ENCODE results near the gene NUDT21. TPM values are rescaled to one million over a fixed set of nuclear protein-coding genes. Genes with fewer than 3 reads are reported as not detected.

Gene NUDT21
- total RNA-seq, 1 donor from 2014 or later = 38.1 TPM

GRCh38 chr16:56389554-56389953 lies 61.6 kb downstream of the NUDT21 start:
- no peak for DNase-seq (ENCODE audit: extremely low spot score in 2 of 2)
- intact Hi-C loops (cut with DNase I) = no loop called here
- no peaks in the 10 kb centered on the region for H3K27me3 ChIP-seq
- H3K27ac ChIP-seq = no peak overlapping the region
- H3K4me1 ChIP-seq = no peaks in the 10 kb centered on the region
- no peak overlapping the region for H3K4me3 ChIP-seq
- TF ChIP-seq, protein P1, sequence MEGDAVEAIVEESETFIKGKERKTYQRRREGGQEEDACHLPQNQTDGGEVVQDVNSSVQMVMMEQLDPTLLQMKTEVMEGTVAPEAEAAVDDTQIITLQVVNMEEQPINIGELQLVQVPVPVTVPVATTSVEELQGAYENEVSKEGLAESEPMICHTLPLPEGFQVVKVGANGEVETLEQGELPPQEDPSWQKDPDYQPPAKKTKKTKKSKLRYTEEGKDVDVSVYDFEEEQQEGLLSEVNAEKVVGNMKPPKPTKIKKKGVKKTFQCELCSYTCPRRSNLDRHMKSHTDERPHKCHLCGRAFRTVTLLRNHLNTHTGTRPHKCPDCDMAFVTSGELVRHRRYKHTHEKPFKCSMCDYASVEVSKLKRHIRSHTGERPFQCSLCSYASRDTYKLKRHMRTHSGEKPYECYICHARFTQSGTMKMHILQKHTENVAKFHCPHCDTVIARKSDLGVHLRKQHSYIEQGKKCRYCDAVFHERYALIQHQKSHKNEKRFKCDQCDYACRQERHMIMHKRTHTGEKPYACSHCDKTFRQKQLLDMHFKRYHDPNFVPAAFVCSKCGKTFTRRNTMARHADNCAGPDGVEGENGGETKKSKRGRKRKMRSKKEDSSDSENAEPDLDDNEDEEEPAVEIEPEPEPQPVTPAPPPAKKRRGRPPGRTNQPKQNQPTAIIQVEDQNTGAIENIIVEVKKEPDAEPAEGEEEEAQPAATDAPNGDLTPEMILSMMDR (IDR thresholded peaks at IDR 0.05) = no peak
- no peak for TF ChIP-seq POLR2AphosphoS5 (IDR thresholded peaks at IDR 0.05; ENCODE audit: insufficient read depth in 1 of 2, low read depth in 1 of 2)
- TF ChIP-seq POLR2A (IDR thresholded peaks at IDR 0.05) = no peak
- peaks cover 0 to 65% of the 10 kb centered on the region in 2 donors for H3K36me3 ChIP-seq
- H3K9me3 ChIP-seq = no peaks in the 10 kb centered on the region

DNA sequence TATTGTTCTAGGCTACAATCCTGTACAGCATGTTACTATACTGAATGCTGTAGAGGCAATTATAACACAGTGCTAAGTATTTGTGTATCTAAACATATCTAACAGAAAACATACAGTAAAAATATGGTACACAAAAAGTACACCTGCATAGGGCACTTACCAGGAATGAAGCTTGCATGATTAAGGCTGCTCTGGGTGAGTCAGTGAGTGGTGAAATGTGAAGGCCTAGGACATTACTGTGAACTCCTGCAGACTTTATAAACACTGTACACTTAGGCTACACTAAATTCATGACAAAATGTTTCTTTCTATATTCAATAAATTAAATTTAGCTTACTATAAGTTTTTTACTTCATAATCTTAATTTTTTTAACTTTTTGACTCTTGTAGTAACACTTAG lies 62.9 kb downstream of the NUDT21 start:
- Histone ChIP-seq H3K9me3 (no peaks in the 10 kb centered on the region), H3K36me3 (peaks cover 0 to 78% of the 10 kb centered on the region in 2 donors), H3K27ac (no peak overlapping the region), H3K4me3 (no peak overlapping the region), H3K4me1 (no peaks in the 10 kb centered on the region), H3K27me3 (no peaks in the 10 kb centered on the region)
- TF ChIP-seq, protein P1 (IDR thresholded peaks at IDR 0.05) = no peak
- DNase-seq (ENCODE audit: extremely low spot score in 2 of 2) = no peak
- intact Hi-C loops (cut with DNase I) = no loop called here

DNA sequence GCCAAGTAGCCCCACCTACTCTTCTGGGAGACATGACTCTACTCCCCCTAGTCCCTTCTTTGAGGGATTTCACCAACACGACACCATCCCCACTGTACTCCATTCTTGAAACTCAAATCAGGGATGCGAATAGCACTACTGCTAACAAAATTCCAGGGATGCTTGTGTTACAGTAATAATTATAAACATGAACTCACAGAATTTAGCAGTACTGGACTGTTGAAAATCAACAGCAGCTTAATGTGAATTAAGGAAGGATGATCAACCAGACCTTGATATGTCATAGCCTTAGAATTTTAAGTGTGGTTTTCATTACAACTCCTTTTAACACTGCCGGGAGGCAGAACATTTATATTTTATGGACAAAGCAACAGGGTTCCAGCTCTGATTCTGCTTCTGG lies 63.7 kb downstream of the NUDT21 start:
- TF ChIP-seq POLR2A (IDR thresholded peaks at IDR 0.05) (no peak), POLR2AphosphoS5 (IDR thresholded peaks at IDR 0.05; ENCODE audit: insufficient read depth in 1 of 2, low read depth in 1 of 2) (no peak)
- TF ChIP-seq, protein P1 (IDR thresholded peaks at IDR 0.05) = no peak
- no peaks in the 10 kb centered on the region for H3K4me1 ChIP-seq
- no peak for DNase-seq (ENCODE audit: extremely low spot score in 2 of 2)
- H3K27me3 ChIP-seq = no peaks in the 10 kb centered on the region
- no peak overlapping the region for H3K27ac ChIP-seq
- peaks cover 0 to 85% of the 10 kb centered on the region in 2 donors for H3K36me3 ChIP-seq
- H3K9me3 ChIP-seq = no peaks in the 10 kb centered on the region
- intact Hi-C loops (cut with DNase I) = no loop called here
- no peak overlapping the region for H3K4me3 ChIP-seq

- Histone ChIP-seq H3K9me3 (peaks cover 7% of the 10 kb centered on the region), H3K27ac (no peak overlapping the region), H3K4me3 (no peak overlapping the region), H3K27me3 (no peaks in the 10 kb centered on the region), H3K4me1 (no peaks in the 10 kb centered on the region), H3K36me3 (peaks cover 0 to 96% of the 10 kb centered on the region in 2 donors)
- TF ChIP-seq POLR2A (IDR thresholded peaks at IDR 0.05) = no peak
- TF ChIP-seq POLR2AphosphoS5 (IDR thresholded peaks at IDR 0.05; ENCODE audit: insufficient read depth in 1 of 2, low read depth in 1 of 2) = no peak
- TF ChIP-seq, protein P1 (IDR thresholded peaks at IDR 0.05) = no peak
- intact Hi-C loops (cut with DNase I) = no loop called here
- DNase-seq (ENCODE audit: extremely low spot score in 2 of 2) = no peak
Observed at GRCh38 chr16:56384074-56384721, 66.9 kb downstream of the NUDT21 start.

- TF ChIP-seq POLR2AphosphoS5 (IDR thresholded peaks at IDR 0.05; ENCODE audit: insufficient read depth in 1 of 2, low read depth in 1 of 2) (no peak), POLR2A (IDR thresholded peaks at IDR 0.05) (no peak)
- TF ChIP-seq, protein P1 (IDR thresholded peaks at IDR 0.05) = no peak
- Histone ChIP-seq H3K4me3 (no peak overlapping the region), H3K27me3 (no peaks in the 10 kb centered on the region), H3K27ac (no peak overlapping the region), H3K4me1 (no peaks in the 10 kb centered on the region), H3K9me3 (peaks cover 7% of the 10 kb centered on the region), H3K36me3 (peaks cover 0 to 91% of the 10 kb centered on the region in 2 donors)
- intact Hi-C loops (cut with DNase I) = no loop called here
- no peak for DNase-seq (ENCODE audit: extremely low spot score in 2 of 2)
Observed at GRCh38 chr16:56382901-56383355, 68.2 kb downstream of the NUDT21 start.

All from vagina (tissue), 2 donors.